GM18499 (cell line): ENCODE results near the gene KIF2A.

Experiments used
- ATAC-seq: cut with Tn5 transposase; IDR thresholded peaks from one replicate; pipeline ENCODE4 v1.9.1; 2021; ENCODE audit warnings: moderate number of reproducible peaks; ENCODE audit not compliant: insufficient read depth, unreplicated experiment

Gene KIF2A

DNA sequence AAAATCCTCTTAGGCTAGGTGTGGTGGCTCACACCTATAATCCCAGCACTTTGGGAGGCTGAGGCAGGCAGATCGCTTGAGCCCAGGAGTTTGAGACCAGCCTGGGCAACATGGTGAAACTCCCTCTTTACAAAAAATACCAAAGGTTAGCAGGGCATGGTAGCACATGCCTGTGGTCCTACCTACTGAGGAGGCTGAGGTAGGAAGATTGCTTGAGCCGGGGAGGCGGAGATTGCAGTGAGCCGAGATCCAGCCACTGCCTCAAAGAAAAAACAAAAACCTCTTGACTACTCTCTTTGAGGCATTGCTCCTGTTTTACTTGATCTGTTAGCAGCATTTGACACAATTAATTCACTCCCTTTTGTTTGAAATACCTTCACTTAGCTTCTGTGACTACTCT, 20.7 kb downstream of the KIF2A start:
- ATAC-seq, result no peak

DNA sequence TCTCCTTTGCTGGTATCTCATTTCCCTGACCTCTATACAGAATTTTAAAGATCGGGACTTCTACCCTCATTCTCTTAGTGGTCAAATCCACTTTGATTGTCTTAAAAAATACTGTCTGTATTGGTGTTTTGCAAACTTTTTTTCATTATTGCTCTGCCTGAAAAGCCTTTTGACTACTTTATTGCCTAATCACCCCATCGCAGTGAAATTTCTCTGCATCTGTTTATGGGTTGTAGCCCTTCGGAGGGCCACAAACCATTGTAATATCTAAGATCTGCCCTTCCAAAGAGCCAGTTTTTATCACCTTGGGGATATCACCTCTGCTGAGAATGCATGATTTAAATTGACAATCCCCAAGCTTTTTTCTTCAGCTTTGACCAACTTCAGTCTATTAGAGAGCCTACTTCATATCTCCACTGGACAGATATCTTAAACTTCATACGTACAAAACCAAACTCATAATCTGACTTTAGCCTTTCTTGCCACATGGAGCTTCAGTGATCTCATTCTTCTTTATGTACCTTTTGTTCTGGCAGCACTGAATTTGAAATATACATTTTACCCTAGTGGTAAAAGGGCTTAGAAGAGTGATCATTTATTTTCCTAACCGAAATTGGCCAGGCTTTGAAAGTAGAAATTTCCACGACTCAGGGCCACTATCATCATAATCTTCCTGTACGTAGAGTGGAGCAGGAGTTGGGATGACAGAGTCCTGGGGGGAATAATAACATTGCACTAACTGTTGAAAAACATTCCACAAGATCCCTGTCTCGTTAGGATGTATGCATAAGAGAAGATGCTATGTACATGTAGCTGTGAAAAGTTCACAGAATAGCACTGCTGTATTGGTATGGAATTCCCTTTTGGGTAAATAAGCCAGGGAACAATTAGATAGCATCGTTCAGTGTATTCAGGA, 21.4 kb downstream of the KIF2A start:
- no peak for ATAC-seq

DNA sequence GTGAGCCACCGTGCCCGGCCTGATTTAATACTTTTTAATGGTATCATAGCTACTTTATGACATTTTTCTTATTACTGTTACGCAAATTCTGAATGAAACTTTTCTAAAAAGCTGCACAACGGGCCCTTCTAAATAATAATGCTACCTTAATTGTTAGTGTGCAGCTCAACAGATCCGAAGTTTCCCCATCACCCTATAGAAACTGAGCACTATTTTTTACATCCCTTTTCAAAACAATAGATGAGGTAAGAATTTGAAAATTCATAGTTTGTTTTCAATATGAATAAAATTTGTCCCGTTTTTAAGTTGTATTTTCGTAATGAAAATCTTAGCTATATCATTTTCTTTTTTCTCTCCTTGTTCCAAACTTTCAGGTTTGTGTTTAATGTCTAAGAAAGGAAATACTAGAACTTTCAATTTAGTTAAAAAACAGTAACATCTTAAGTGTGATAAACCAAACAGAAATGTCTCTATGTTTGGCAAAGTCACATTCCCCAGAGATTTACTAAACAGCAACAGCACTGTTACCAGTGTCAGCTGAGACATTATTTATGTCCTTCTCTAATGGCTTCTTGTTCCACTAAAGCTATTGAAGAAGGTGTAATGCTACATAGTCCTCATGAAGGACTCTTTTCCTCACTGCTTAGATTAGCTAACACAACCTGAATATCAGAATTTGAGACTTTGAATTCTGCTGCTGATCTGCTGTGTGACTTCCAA, 22.9 kb downstream of the KIF2A start:
- ATAC-seq, result no peak

DNA sequence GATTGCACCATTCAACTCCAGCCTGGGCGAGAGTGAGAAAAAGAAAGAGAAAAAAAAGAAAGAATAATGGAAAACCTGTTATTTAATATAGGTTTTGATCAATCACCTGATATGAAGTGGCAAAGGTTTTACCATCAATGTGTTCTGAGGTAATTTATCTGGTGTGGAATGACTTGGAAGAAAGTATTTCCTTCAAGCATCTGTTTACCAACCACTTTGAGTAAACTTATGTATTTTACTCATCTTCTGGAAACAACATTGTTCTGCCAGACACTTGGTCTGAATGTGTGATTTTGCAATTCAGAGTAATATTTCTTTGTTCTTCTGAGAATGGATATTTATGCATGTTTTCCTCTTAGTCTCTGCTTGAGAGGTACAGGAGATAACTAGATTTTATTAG, 24.3 kb downstream of the KIF2A start:
- ATAC-seq, result no peak

DNA sequence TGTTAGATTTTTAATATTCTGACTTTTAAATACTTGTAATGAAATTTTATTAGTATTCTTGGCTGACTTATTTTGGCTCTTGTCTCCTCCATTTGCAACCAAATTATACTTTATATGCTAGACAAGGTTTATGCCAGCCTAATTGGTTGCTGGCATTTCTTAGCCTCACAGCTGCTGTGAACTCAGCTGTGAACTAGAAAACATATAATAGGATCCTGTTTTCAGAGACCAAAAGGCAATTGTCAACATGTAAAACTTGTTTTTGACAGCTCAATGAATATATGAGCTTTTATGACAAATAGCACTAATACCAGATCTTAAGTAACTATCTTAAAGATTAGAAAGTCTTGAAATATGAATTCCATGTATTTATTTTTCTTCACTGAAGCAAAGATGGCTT, 25.9 kb downstream of the KIF2A start:
- no peak for ATAC-seq

DNA sequence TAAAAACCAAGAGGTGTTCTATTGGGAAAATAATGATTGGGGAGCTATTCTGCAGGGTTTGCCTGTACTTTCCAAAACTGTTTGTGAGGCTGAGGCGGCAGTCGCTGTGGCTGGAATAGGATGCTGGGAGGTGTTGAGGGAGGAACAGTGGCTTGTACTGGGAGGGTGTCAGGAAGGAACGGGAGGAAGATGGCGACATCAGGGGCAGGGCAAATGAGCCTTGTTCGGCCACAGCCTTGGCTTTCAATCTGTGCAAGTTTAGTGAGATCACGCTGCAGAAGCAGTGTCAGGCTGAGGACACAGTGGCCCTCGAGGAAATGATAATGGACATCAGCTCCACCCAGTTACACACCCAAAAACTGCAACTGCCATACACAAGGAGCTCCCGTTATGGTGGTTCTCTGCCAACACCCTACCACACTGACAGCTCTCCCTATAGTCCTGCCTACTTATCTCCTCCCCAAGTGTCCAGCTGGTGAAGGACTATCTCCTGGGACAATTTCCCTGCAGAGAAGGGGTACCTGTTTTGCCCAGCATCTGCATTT, 27.3 kb downstream of the KIF2A start:
- ATAC-seq, result no peak

DNA sequence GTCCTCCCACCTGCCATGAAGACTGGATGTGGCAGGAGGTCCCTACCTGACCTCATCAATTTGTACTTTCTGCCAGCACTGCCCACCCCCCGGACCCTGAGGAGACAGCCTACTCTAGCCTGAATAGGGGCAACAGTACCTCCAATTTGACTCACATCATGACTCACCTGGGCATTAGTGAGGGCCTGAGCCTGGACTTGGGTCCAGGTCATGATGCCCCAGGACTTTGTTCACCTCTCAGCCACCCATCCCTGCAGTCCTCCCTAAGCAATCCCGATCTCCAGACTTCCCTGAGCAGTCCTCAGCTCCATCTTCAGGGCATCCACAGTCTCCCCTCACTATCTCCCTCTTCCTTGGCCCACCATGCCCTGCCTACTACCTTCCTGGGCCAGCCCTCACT, 28.1 kb downstream of the KIF2A start:
- no peak for ATAC-seq

DNA sequence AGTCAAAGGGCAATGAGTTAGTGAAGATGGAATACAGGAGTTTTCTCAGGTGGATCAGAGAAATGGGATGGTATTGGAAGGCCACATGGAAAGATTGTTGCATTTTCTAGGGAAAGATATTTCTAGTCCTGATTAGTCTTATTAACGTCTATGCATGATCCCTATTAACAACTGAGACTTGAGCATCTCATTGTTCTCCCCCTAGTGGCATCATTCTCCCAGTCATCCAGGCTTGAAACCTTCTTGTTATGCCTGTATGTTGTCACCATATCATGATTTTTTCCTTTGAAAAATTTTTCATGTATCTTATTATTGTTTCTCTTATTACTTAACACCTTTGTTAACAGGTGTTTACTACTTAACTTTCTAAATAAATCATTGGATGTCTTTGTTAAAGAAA, 34.4 kb downstream of the KIF2A start:
- no peak for ATAC-seq

DNA sequence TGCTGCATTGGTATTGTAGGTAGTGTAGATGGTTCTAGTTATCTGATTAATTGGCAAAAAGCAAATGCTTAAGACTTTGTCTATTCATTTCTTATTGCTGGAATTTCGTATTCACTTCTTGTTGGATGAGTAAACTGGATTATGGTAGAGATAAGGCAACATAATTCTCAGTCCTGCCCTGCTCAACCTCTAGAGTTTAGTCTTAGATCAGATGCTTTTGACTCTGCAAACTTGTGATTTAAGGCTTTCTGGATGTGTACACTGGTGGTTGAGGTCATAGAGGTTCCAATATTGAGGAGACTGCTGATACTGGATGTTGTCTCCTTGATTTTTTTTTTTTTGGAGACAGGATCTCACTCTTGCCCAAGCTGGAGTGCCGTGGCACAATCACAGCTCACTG, 35.0 kb downstream of the KIF2A start:
- no peak for ATAC-seq

DNA sequence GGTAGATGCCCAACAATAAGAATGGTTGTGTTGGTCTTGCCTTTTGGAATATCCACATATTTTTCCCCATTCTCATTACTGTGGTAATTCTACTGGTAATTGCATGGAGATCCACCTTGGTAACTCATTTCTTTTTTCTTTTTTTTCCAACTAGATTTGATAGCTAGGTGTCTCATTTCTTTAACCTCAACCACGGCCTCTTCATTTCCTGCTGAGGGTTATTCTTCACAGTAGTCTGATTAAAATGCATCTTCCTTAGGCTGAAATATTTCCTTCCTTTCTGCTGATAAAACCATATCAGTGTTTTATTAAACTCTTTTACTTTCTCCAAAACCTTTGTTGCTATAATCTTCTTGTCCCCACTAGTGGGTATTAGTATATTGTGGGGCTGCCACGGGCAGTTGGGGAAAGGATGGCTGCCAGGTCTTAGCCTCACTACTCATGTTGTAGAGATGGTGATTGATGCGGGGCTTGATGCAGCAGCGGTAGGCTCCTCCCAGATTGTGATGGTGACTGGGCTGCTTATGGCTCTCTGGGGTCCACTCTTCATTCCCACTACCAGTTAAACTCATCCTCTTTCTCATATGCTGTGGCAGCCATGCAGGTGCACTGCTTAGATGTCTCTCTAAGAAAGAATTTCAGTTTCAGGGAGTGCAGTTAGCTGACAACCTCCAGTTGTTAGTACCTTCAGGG, 35.9 kb downstream of the KIF2A start:
- ATAC-seq, result peak; percentile 43

DNA sequence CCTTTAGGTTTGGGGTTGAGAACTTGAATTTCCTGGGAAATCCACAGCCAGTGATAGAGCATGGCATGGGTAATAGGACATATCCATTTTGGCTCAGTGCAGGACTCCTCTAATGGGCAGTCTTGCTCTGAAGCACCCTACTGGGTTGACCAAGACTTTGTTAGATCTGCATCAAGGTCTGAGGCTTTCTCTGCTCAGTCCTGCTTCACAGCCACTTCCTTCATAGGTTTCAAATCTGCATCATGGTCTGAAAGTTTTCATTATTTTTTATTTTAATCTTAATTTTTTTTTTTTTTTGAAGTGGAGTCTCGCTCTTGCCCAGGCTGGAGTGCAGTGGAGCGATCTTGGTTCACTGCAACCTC, 36.5 kb downstream of the KIF2A start:
- peak; percentile 21 for ATAC-seq

DNA sequence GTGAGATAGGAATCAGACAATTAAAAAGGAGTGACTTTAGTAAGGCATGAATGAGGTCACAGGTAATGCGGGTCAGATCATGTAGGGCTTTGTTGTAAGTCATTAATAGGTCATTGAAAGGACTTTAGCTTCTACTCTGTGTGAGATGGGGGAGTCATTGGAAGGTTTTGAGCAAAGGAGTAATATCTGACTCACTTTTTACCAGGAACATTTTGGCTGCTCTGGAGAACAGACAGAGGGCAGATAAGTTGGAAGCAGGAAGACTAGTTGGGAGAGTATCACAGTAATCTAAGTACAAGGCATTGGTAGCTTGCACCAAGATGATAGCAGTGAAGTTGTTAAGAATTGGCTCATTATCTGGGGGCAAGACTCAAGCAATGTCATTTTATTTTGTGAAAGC, 37.4 kb downstream of the KIF2A start:
- ATAC-seq, result no peak

DNA sequence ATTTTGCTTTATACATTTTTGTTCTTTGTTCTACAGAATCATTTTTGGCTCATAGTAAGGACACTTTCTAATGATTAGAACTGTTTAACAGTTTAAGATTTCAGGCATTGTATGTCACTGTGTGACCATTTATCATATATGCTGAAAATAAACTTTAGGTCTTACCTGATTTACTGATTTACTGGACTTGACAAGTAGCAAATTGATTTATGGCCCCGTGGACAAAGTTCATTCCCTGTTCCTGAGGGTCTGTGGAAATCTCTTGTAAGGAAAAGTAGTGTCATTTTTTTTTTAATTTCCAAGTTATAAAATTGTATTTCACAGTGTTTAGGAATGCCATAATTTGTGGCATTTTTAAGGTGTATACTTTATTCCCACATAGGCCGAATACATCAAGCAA, 40.7 kb downstream of the KIF2A start:
- no peak for ATAC-seq

DNA sequence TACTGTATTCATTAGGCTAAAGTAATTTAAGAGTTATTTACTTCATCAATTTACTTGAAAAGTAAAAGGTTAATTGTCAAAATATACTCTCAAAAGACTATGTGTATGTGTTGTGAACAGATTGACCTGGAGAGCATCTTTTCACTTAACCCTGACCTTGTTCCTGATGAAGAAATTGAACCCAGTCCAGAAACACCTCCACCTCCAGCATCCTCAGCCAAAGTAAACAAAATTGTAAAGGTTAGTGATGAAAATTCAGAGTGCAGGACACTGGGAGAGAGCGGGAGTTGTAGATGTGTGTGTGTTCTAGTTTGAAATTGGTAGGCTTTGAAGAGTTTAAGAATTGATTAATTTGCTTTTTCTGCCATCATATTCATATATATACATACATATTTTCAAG, 41.9 kb downstream of the KIF2A start:
- ATAC-seq, result no peak

DNA sequence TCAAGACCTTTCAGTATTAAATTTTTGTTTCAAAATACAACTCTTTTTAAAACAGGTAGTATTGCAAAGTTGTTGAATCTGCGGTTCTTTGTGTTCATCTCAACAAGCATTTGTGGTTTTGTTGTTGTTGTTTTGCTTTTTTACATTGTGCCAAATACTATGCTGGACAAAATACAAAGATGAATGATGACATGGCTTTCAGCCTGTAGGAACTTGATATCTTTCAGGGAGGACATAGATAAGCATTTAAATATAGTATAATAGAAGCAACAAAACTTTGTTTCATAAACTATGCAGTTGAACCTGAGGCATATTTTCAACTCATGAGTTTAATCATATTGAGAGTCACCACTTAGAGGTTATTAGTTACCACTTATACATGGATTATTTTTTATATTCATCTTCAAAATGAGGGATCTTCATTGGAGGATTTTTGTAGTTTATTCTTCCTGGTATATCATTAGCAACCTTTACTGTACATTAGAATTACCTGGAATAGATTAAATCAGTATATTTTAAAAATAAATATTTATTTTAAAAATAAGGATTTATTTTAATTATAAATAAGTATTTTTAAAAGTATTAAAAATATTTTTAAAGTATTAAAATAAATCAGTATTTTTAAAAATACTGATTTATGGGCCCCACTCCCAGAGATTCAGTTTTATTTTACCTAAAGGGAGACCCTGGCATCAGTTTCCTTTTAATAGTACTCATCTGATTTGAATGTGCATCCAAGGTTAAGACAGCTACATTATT, 42.9 kb downstream of the KIF2A start:
- no peak for ATAC-seq

DNA sequence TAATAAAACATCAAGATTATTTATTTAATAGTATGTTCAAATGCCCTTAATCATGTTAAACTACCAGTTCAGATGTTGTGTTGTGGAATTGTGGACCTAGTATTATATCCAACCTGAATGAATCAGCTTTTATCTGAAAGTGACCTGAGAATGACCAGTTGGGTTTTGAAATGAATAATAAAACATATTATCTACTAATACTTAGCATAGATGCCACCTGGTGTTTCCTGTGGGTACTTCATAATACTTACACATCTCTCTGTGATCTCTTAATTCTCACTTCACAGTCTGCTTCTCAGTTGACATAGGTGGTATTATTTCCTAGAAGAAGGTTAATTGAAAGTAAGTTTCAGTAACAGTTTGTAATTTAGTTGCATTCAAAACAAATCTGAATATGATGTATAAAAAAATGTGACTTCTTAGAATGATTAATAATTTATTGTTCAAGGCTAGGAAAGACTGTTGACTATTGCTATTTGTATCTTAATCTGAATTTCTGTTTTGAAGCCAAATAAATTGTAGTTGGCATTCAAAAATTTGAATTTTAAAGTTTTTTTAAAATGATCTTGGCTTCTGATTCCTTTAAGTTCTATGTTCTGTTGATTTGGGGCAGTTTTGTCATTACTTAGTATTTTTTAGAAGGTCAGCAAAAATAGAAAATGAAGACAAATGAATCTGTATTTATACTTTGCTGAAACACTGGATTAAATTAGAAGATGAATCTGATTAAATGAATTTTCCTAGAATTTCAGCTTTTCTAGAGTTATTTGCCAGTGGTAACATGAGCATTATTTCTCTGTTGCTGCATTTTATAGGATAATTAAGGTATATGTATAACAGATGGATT, 48.2 kb downstream of the KIF2A start:
- ATAC-seq, result peak; percentile 85

DNA sequence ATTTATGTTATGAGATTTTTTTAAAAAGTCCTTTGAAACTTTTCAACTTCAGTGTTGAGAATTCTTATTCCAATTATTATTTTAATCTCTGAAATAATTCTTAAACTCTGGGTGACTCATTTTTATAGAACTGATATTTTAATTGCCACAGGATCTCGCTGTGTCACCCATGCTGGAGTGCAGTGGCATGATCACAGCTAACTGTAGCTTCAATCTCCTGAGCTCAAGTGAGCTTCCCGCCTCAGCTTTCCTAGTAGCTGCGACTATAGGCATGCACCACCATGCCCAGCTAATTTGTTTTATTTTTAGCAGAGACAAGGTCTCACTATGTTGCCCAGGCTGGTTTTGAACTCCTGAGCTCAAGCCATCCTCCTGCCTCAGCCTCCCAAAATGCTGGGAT, 56.7 kb downstream of the KIF2A start:
- ATAC-seq, result no peak

DNA sequence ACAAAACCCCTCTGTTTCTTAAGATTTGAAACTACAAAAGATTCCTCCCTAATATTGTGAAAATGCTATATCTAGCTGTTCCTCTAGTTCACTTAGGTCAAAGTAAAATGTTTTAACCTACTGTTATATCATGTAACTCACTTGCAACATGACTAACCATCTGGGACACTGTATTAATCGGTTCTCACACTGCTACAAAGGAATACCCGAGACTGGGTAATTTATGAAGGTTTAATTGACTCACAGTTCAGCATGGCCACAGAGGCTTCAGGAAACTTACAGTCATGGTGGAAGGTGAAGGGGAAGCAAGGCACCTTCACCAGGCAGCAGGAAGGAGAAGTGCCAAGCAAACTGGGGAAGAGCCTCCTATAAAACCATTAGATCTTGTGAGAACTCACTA, 63.0 kb downstream of the KIF2A start:
- no peak for ATAC-seq

DNA sequence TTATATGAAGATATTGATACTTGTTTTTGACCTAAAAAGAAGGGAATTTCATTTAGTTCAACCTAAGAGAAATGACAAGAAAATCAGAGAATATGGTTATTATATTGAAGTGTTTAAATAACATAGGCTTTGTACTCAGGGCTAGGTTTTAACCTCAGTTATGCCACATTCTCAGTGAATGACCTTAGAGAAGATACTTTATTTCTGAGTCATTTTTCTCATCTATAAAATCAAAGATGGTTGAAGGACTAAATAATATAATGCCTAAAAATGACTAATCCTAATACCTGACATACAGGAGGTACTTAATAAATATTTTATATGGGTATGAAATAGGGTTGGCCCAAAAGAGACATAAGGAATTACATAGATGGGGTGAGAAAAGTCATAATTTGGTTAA, 65.4 kb downstream of the KIF2A start:
- ATAC-seq, result no peak
